DMS114 treated with DMSO at 0.1 percent for 48 hours (cell line): ENCODE data around the gene KRTAP5-5.
"Not testable (repeated sequence)": the region's sequence is repeated elsewhere in the genome, so short reads cannot be mapped to it uniquely, and the experiment has no call there.

Experiments used
- DNase-seq: peaks from one replicate; lab custom pipeline; 2025; ENCODE audit not compliant: unreplicated experiment; lab: John Stamatoyannopoulos, UW

KRTAP5-5 gene

DNA sequence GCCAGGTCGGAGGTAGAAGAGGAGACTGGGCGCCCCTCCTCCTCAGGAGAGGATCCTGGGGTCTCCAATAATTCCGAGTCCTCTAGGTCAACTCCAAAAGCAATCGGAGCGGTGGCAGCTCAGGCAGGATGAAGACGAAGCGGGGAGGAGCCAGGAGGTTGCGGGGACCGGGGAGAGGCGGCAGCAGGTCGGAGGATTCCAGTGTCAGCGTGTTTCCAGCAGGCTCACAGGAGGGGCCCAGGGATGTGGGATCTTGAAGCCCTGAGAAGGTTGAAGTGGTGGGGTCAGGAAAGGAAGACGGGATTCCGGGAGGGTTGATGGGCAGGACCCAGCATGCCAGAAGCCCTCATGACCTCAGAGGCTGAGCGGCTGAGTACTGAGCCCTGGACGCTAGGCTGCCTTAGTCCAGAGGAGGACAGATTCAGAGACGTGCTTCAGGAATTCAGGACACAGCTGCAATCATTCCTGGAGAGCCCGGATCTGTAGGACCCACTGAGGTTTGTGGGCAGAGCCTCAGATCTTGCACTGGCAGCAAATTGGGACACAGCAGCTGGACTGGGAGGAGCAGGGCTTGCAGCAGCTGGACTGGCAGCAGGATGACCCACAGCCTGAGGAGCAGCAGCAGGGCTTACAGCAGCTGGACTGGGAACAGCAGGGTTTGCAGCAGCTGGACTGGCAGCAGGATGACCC is 22.3 kb upstream of the KRTAP5-5 start:
- not testable (repeated sequence) for DNase-seq

DNA sequence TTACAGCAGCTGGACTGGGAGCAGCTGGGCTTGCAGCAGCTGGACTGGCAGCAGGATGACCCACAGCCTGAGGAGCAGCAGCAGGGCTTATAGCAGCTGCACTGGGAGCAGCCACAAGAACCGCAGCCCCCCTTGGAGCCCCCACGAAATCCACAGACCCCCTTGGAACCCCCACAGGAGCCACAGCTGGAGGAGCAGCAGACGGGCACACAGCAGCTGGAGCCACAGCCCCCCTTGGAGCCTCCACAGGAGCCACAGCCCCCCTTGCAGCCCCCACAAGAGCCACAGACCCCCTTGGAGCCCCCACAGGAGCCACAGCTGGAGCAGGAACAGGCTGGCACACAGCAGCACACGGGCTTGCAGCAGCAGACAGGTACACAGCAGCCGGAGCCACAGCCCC is 21.7 kb upstream of the KRTAP5-5 start:
- DNase-seq: not testable (repeated sequence)

DNA sequence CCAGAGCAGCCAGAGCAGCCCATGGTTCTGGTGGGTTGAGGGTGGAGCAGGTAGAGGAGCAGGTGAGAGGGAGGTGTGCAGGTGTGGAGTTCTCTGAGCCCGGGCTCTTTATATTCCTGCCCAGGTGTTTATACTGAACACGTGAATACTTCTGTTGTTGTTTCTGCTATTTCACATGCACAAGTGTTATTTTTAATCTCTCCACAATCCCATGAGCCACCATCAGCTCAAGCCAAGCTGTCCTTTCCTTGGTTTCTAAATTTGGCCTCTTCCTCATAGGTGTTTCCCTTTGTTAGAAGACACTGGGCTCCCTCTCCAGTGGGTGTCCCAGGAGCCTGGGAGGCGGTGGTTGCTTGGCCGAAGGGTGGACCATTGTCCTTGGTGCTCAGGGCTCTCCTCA is 21.2 kb upstream of the KRTAP5-5 start, which contains the start of gene KRTAP5-3:
Gene KRTAP5-3, minus strand, starts transcription at position 101 of the 400 bp plus-strand sequence. Its CDS starts 78 bp downstream, at position 23.
- DNase-seq: no peak

DNA sequence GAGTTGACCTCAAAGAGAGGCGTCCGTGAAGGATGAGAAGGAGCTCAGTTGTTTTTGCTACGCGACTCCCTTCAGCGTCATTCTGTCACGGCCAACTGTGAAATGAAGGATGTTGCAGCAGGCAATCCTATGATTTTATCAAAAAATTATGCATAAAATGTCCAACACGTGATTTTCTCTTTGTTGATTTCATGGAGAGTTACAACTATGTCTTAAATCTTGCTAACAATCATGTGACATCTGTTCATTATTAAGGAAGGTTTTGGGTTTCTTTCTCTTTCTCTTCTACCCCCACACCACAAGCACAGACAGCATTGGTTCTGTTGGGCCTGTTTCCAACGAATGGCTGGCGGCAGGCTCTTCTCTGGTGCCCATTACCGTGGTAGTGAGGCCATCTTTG is 11.3 kb upstream of the KRTAP5-5 start:
- DNase-seq: no peak

DNA sequence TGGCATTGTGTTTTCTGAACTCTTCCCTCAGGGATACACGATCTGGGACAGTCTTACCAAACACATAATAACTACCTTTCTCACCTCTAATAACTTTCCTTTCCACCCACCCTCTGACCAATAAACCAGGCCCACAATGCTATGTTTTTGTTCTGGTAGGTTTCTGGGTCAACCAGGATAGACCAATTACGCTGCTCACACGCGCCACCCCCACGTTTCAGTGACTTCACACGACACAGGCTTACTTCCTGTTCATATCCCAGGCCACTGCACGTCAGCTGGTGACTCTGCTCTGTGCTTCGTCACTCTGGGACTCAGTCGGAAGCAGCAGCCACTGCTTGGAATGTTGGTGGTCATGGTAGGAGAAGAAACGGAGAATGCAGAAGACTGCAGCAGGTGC is 10.1 kb upstream of the KRTAP5-5 start:
- DNase-seq: no peak

DNA sequence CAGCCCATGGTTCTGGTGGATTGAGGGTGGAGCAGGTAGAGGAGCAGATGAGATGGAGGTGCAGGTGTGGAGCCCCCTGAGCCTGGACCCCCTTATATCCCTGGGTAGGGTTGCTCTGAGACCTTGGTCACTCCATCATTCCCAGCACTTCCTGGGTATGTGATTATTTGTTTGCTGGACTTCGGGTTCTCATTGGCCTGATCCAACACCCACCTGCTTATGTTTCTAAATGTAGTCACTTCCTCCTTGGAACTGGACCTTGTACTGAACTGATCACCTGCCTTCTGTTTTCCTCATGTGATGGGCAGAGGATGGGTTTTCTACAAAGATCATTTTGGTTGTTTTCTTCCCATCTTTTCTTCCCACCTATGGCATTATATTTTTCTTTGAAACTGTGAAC is 7.5 kb upstream of the KRTAP5-5 start, which contains the start of gene KRTAP5-4:
Gene KRTAP5-4, minus strand, starts transcription at position 53 of the 400 bp plus-strand sequence. Its CDS starts 45 bp downstream, at position 8.
- DNase-seq: no peak

DNA sequence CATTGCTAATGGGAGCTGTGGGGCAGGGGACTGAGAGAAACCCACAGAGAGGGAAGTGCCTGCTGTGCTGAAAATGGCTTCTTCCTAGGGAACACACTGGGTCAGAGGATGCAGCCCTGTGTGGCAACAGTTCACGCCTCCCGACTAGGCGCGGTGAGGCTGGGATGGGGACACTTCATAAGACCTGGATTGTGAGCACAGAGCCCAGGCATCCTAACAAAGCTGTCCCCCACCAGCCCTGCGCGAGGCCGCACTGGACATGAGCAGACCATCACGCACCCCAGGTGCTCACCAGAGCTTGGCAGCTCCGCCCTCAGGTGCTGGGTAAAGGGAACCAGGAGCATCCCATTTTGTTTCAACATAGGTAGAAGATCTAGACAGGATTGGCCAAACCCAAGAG is 5.9 kb upstream of the KRTAP5-5 start:
- no peak for DNase-seq

DNA sequence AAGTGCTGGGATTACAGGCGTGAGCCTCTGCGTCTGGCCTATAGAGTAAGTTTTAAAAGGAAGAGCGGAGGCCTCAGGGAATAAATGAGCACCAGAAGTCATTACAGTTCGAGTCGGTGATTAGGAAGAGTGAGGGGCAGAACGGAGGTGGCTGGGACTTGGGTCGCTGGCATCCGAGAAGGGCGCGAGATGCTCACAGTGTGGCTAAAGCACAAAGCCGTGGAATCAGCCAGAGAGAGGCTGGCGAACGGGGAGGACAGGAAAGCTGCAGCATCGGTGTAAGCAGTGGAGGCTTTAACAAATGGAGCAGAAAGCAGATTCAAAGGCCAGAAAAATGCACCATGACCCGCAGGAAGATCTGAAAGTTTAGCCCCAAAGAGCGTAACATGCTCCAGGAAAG is 5.0 kb upstream of the KRTAP5-5 start:
- no peak for DNase-seq

DNA sequence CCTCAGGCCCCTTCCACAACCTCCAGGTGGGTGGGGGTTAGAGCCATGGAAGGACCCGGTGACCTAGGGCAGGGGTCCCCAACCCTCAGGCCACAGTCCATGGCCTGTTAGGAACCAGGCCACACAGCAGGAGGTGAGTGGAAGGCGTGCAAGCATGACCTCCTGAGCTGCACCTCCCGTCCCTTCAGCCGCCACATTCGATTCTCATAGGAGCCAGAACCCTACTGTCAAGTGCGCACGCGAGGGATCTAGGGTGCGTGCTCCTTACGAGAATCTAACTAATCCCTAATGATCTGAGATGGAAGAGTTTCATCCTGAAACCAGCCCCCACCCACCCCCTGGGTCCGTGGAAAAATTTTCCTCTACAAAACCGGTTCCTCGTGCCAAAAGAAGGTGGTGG is 4.0 kb upstream of the KRTAP5-5 start:
- no peak for DNase-seq

DNA sequence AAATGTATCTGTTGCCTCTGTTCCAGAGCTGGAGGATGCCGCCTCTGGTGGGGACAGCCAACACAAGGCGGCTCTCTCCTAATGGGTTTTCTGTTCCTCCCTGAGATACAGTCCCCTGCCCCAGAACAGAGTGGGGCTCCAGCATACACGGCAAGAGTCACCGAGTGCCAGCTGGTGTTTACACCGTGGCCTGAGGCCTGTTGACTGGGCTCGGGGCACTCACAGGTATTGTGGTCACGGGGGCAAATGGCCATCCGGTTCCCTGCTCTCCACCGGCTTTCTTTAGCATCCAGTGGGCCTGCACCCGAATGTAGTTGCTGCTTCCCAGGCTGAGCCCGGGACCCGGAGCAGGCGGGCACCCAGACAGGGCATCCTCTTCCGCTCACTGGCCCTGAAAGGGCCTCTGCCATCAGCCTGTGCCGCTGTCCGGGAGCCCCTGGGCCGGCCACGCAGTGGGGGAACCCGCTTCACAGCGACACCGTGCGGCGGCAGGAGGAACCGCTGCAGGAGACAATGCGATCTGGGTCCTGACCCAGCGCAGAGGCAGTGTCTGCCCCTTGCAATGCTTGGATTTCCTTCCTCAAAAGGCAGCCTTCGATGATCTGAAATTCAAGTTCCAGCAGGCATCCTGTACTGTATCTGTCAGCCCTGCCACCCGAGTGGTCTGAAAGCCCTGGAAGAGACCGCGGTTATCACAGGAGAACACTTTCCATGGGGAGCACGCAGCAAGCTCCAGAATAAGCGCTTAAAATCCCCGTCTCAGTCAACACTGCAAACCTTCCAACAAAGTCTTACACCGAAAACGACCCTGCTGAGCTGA is 859 bp upstream of the KRTAP5-5 start:
- no peak for DNase-seq

DNA sequence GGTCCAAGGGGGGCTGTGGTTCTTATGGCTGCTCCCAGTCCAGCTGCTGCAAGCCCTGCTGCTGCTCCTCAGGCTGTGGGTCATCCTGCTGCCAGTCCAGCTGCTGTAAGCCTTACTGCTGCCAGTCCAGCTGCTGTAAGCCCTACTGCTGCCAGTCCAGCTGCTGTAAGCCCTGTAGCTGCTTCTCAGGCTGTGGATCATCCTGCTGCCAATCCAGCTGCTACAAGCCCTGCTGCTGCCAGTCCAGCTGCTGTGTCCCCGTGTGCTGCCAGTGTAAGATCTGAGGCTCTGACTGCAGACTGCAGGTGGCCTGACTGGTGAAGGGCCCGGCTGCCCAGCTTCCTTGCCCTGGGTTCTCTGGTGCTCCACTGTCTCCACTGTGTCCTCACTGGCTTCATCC is 696 bp downstream of the KRTAP5-5 start:
- DNase-seq: no peak

DNA sequence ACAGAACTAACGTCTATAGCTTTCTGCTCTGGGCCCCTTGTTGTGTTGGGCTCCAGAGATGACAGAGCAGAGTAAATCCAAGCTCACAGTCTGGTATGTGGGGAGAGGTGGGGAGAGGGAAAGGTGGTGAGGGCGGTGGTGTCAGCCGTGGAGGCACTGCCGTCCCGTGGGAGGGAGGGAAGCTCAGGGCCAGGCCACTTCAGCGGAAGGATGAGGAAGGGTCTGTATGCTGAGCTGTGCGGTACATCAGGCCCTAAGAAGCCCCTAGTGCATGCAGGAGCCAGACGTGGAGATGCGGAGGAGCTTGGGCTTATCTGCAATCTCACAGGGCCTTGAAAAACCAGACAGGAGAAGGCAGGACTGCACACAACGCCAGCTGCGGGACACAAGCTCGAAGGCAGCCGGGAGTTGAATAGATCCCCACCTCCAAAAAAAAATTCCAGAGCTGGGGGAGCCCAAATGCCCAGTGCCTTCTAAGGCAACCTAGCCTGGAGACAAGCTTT is 1.5 kb downstream of the KRTAP5-5 start:
- DNase-seq: no peak

DNA sequence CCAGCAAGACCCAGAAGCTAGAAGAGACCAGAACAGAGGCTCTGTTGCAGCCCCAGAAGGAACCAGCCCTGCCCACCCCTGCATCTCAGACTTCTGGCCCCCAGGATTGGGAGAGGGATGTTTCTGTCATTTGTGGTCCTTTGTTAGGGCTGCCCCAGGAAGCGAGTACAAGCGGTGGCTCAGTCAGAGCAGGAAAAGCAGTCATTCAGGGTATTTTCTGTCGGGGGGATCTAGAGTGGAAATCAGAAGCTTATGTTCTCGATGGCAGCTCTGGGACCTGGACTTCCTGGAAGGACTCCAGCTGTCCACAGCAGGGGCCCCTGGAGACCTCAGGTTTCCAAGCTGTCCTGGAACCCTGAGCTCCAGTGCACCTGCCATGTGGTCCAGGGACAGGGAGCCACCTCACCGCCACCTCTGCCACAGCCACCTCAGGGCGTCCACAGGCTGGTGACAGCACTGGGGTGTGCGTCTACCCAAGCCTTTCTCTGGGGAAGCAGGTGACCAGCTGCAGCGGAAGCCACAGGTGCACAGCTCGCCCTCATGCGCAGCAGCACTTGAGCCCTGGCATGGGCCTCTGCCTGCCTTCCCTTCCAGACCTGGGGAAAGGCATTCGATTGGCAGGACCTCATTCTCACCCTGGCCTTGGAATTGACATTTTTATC is 2.6 kb downstream of the KRTAP5-5 start:
- DNase-seq: no peak

DNA sequence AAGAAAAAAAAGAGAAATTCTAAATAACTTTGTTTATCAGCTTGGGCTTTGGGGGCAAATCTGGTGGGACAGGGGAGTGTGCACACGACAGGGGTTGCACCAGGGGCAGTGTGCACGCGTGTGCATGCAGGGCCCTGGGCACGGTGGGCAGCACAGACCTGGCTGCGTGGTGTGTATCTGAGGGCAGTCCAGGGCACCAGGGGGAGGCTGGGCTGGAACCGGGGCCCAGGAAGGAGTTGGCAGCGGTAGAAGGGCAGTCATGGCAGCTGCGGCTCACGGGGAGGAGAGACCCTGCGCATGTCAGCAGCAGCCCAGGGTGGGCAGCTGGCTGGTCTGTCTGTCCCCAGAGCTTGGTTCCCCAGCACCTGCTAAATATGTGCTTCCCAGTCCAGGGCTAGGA is 4.3 kb downstream of the KRTAP5-5 start:
- no peak for DNase-seq

DNA sequence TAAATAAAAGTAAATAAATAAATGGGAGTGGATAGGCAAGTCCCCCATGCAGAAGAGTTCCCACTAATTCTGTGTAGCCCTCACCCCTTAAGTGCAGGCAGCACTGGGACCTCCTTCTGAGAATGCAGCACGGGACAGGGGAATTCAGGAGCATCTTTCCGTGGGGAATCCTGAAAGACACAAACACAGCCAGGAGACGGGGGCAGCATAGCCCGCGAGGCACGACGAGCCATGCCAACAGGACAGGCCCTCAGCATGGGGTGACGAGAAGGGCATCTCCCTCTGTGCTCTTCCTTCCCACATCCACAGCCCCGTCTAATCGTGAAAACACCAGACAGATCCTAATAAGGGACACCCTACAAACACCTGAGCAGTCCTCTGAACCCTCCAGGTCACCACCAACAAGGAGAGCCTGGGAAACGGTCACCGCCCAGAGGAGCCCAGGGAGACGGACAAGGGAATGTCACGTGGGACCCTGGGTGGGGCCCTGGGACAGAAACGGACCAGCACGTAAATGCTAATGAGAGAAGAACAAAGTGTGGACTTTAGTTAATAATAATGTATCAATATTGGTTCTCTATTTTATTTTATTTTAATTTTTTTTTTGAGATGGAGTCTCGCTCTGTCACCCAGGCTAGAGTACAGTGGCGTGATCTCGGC is 6.8 kb downstream of the KRTAP5-5 start:
- no peak for DNase-seq

DNA sequence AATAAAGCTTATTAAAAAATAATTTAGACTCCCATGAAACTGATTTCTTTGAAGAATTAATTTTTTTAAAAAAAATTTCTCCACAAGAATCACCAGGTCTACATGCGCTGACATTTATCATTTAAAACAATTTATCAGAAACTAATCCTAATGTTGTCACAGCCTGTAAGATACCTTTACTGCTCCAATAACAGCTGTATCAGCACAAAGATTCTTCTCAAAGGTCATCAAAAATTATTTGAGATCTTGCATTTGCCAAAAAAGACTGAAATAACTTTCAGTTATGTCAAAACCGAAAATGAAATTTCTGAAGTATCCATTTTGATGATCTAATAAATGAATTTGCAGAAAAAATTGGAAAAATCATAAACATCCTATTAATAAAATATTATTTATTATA is 8.1 kb downstream of the KRTAP5-5 start:
- DNase-seq: no peak

DNA sequence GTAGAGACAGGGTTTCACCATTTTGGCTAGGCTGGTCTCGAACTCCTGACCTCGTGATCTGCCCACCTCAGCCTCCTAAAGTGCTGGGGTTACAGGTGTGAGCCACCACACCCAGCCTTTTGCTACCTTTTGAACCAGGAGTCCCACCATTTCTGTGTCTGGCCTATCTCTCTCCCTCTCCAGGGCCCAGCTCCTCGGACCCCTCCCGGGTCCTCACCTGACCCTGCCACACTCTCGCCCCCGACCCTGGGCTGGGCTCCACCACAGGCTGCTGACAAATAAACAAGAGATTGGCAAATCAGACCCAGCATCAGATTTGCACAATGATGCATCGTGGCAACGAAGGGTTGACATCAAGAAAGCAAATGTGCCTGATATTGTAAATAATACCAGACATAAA is 8.8 kb downstream of the KRTAP5-5 start:
- DNase-seq: no peak

DNA sequence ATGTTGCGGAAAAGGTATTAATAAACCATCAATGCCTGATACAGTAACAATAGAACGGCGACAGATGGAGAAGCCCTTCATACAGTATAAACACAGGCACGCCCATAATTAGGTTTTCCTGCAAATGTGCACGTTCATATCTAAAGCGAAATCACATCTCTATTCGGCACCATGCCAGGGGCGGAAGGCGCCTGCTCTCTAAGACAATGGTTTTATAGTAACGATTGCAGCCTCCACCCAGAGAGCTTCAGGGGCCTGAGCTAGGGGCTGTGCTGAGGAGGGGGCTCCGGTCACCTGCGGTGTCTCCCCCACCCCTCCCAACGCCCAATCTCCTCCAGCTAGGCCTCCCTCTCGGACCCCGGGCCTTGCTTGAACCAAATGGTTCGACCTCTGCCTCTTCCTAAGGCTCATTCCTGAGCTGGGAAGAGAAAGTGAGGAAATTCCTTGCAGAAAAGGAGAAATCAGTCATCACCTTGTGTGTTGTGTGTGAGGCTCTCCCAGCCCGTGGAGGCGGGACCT is 9.6 kb downstream of the KRTAP5-5 start:
- no peak for DNase-seq

DNA sequence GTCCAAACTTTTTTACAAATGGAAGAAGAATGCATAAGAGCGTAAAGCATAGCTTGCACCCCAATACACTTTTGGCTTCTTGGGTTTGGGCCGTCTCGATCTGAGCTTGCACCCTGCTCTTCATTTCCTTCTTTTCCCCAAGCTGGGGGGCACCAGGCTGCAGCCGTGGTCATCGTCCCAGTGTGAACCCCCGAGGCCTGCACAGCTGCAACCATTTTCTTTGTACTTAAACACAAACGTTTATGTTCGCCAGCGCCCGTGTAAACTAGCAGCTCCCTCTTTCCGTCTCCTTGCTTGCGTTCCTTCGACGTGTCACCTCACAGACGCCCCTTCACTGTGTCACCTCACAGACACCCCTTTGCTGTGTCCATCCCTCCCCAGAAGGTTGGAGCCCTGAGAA is 10.1 kb downstream of the KRTAP5-5 start:
- DNase-seq: no peak

DNA sequence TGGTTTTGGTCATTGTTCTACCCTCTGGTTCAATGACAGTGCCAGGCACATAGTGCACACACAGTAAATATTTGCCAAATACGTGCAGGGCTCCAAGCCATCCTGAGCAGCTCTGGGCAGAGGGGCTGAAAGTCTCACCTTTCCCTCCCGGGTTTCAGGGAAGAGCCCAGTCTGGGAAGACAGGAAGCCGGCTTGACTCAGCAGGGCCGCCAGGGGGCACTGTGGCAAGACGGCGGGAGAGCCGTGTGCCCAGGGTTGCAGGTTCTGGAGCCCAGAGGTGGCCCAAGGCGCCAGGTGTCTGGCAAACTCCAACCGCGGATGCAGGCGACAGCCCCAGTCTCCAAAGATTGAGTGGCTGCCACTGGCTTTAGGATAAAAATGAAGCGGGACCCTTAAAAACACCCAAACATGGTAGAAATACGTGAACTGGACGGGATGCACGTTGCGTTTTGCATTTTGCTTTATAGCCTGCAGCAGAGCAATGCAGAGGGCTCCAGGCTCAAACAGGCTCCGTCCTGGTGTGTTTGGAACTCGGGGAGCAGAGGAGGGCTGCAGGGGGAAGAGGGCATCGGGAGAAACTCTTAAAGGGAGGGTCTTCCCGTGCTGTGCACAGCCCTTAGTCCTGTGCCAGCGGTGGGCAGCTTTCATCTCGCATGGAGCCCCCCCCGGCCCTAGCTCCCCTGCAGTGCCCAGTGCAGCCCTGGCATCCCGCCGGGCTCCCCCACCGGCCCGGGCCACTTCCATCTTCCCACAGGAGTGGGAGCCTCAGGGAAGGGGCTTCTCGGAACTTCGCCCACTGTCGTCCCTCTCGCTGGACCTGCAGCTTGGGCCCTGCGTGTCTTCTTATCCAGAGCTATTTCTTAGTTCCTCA is 10.7 kb downstream of the KRTAP5-5 start:
- DNase-seq: no peak
